Panc1 (cell line): ENCODE results near the gene ZNF639. TPM values are rescaled to one million over a fixed set of nuclear protein-coding genes. Genes with fewer than 3 reads are reported as not detected.
A peak's percentile ranks its signal among the peaks of the same experiment; 100 is the strongest.

ENCODE experiments used
- ATAC-seq: fragments of 200-7000 bp; cut with Tn5 transposase; 2 replicates; pipeline ENCODE4 v1.9.1; 2020; ENCODE audit warnings: mild to moderate bottlenecking, moderate library complexity
- BruUV-seq: library from RNA; stranded (reverse); fragments of 400-500 nt; replicated peaks from 2 replicates; lab custom pipeline; 2021; lab: Mats Ljungman, UMichigan
- CTCF ChIA-PET: fragments of 300-600 bp; sonication (Branson Sonifier 250); formaldehyde crosslinking; loops from one replicate; lab custom pipeline; 2022; ENCODE audit warnings: antibody characterized with exemption; lab: Charles Lee
- POLR2A ChIA-PET: fragments of 300-600 bp; sonication (Branson Sonifier 250); formaldehyde crosslinking; loops from one replicate; lab custom pipeline; 2022; ENCODE audit warnings: antibody characterized with exemption; lab: Charles Lee
- DNase-seq: peaks from one replicate; pipeline ENCODE4 v3.0.0-alpha.2; 2010; ENCODE audit warnings: low read depth, low spot score
- H3K27ac ChIP-seq: 2 replicates; pipeline ENCODE4 v1.5.1; 2011; ENCODE audit warnings: mild to moderate bottlenecking, low read length, inconsistent platforms
- H3K27me3 ChIP-seq: fragments of 200-500 bp; sonication (Bioruptor generic); 2 replicates; pipeline ENCODE4 v1.6.0; 2014; ENCODE audit warnings: low read length, inconsistent platforms; ENCODE audit not compliant: control insufficient read depth, insufficient read depth
- H3K36me3 ChIP-seq: fragments of 200-500 bp; sonication (Bioruptor generic); 2 replicates; pipeline ENCODE4 v1.5.1; 2014; ENCODE audit warnings: inconsistent platforms, mild to moderate bottlenecking, low read length, moderate library complexity; ENCODE audit not compliant: control insufficient read depth, insufficient read depth
- H3K4me1 ChIP-seq: 2 replicates; pipeline ENCODE4 v1.5.1; 2011; ENCODE audit warnings: inconsistent platforms, mild to moderate bottlenecking, low read length, moderate library complexity; ENCODE audit not compliant: control insufficient read depth, insufficient read depth
- H3K4me3 ChIP-seq, 2 experiments: 2 replicates each; pipeline ENCODE4 v1.5.1; 2011 to 2012; ENCODE audit warnings: low read depth in 2 of 2, low read length in 2 of 2, mild to moderate bottlenecking in 2 of 2, inconsistent platforms in 1 of 2, moderate library complexity in 1 of 2
- H3K9me3 ChIP-seq: fragments of 200-500 bp; sonication (Bioruptor generic); 2 replicates; pipeline ENCODE4 v1.5.1; 2014; ENCODE audit warnings: low read depth, mild to moderate bottlenecking, inconsistent platforms, low read length, moderate library complexity; ENCODE audit not compliant: control insufficient read depth, insufficient read depth
- POLR2AphosphoS5 ChIP-seq: IDR thresholded peaks from 2 replicates; pipeline ENCODE4 v1.6.1; 2012; ENCODE audit warnings: mild to moderate bottlenecking, low read depth, low read length, moderate library complexity
- SIN3A ChIP-seq: IDR thresholded peaks from 2 replicates; pipeline ENCODE4 v1.6.1; 2012; ENCODE audit warnings: low read depth, mild to moderate bottlenecking, low read length, moderate library complexity, borderline replicate concordance; ENCODE audit not compliant: insufficient read depth
- TCF7L2 ChIP-seq: IDR thresholded peaks from 2 replicates; pipeline ENCODE4 v1.6.1; 2011; ENCODE audit warnings: mild to moderate bottlenecking, low read depth, low read length, inconsistent platforms
- in situ Hi-C: cut with HindIII; loops from 2 replicates; pipeline ENCODE4 v1.10.0; 2016; ENCODE audit warnings: low sequenced_read_pairs, low pct_unique_long_range_greater_than_20kb
- intact Hi-C: fragments of 100-400 bp; cut with micrococcal nuclease; formaldehyde crosslinking; loops from one replicate; pipeline ENCODE4 v1.10.0; 2022; ENCODE audit not compliant: unreplicated experiment
- total RNA-seq: library from RNA; stranded (reverse); gene quantifications from one replicate; pipeline ENCODE4 v1.2.1, GENCODE V29; 2021; ENCODE audit not compliant: unreplicated experiment
- TF ChIP-seq, protein P1 (sequence below), 2 experiments: IDR thresholded peaks; 2 replicates each; pipeline ENCODE4 v1.6.1; 2011 to 2012; ENCODE audit warnings: low read depth in 2 of 2, control low read depth in 1 of 2, low read length in 1 of 2, mild to moderate bottlenecking in 1 of 2, moderate library complexity in 1 of 2; ENCODE audit not compliant: insufficient read depth in 1 of 2
- TF ChIP-seq, protein P2 (sequence below): fragments of 450-650 bp; IDR thresholded peaks from 2 replicates; pipeline ENCODE4 v1.5.1; 2017; ENCODE audit warnings: mild to moderate bottlenecking

Gene ZNF639
- total RNA-seq, 1 experiment from 2014 or later = 56.1 TPM

DNA sequence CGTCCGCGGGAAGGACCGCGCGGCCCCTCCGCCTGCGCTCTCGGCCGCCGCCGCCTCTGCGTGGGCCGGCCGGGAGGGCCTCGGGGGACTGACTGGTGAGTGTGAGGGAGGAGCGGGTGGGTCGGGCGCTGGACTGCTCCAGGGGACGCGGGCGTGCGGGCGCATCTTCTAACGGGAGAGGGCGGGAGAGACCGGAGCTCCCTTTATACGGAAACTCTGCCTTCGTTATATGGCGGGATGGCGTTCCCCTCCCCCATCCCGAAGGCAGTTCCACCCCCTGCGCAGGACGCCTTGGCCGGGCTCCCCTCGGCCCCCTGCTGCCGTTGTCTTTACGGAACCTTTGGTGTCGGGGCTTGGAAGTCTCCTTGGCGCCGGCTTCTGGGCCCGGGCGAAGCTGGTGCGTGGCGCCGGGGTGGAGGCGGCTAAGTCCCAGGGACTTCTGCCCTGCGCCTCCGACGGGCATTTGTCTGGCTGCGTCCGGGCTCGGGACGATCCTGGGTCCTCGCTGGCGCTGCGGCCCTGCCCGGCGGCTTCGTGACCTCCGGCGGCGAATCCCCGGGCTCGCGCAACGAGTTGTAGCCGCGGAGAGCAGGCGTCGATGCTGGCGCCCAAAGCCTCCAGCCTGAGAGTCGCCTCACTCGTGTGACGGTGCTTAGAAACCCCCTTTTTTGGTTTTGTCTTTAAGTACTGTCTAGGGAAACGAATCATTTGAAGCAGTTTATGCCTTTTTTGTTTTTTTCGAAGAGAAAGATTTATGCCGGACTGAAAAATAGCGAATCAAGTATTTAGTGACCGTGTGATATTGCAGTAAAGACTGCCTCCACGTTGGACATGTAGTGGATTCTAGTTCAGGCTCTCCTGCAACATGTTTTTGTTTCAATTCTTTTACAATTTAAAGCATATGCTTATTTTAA is 623 bp downstream of the ZNF639 start:
- H3K4me3 ChIP-seq = peak overlapping the region; percentile 87 to 89
- H3K9me3 ChIP-seq = no peaks in the 10 kb centered on the region
- BruUV-seq = no TSS peak
- DNase-seq = no peak
- ChIA-PET CTCF (no interaction called here), POLR2A (no interaction called here)
- H3K27ac ChIP-seq = peak overlapping the region; percentile 90
- TF ChIP-seq, protein P1, sequence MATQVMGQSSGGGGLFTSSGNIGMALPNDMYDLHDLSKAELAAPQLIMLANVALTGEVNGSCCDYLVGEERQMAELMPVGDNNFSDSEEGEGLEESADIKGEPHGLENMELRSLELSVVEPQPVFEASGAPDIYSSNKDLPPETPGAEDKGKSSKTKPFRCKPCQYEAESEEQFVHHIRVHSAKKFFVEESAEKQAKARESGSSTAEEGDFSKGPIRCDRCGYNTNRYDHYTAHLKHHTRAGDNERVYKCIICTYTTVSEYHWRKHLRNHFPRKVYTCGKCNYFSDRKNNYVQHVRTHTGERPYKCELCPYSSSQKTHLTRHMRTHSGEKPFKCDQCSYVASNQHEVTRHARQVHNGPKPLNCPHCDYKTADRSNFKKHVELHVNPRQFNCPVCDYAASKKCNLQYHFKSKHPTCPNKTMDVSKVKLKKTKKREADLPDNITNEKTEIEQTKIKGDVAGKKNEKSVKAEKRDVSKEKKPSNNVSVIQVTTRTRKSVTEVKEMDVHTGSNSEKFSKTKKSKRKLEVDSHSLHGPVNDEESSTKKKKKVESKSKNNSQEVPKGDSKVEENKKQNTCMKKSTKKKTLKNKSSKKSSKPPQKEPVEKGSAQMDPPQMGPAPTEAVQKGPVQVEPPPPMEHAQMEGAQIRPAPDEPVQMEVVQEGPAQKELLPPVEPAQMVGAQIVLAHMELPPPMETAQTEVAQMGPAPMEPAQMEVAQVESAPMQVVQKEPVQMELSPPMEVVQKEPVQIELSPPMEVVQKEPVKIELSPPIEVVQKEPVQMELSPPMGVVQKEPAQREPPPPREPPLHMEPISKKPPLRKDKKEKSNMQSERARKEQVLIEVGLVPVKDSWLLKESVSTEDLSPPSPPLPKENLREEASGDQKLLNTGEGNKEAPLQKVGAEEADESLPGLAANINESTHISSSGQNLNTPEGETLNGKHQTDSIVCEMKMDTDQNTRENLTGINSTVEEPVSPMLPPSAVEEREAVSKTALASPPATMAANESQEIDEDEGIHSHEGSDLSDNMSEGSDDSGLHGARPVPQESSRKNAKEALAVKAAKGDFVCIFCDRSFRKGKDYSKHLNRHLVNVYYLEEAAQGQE (IDR thresholded peaks at IDR 0.05; ENCODE audit: insufficient read depth in 1 of 2, low read depth in 2 of 2, low read length in 1 of 2) = no peak
- TF ChIP-seq POLR2AphosphoS5 (no peak), TCF7L2 (peak; percentile 62; the same call in 1 of the 2 replicates), SIN3A (peak; percentile 81)
- TF ChIP-seq, protein P2, sequence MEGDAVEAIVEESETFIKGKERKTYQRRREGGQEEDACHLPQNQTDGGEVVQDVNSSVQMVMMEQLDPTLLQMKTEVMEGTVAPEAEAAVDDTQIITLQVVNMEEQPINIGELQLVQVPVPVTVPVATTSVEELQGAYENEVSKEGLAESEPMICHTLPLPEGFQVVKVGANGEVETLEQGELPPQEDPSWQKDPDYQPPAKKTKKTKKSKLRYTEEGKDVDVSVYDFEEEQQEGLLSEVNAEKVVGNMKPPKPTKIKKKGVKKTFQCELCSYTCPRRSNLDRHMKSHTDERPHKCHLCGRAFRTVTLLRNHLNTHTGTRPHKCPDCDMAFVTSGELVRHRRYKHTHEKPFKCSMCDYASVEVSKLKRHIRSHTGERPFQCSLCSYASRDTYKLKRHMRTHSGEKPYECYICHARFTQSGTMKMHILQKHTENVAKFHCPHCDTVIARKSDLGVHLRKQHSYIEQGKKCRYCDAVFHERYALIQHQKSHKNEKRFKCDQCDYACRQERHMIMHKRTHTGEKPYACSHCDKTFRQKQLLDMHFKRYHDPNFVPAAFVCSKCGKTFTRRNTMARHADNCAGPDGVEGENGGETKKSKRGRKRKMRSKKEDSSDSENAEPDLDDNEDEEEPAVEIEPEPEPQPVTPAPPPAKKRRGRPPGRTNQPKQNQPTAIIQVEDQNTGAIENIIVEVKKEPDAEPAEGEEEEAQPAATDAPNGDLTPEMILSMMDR = no peak
- peak; percentile 76 for ATAC-seq
- H3K27me3 ChIP-seq = no peaks in the 10 kb centered on the region
- H3K4me1 ChIP-seq = peaks cover 20% of the 10 kb centered on the region
- intact Hi-C loops = loop anchor here (5.0 kb wide), 1 partner anchor 239 kb away; the partner anchor contains the start of gene ACTL6A
- peaks cover 14% of the 10 kb centered on the region for H3K36me3 ChIP-seq
- in situ Hi-C loops = no loop called here

DNA sequence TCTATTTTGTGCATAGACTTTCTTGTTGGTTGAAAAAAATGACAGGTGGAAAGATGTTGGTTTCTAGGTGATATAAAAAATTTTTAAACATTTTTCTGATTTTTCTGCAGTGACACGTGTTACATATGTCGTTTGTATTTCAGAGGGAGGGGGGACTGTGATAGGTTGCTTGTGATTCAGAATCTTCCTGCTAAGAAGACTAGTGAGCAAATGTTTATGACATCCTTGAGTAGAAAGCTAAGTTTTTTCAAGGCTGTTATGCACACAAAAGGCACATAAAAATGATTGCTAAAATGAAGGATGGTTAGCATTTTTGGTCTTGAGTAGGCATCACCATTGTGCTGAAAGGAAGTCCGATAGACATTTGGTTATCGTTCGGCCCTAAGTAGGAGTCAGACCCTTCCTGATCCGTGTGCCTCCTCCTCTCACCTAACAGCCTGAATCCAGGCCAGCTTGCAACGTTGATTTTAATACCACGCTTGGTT is 1.5 kb downstream of the ZNF639 start:
- in situ Hi-C loops (no loop called here), intact Hi-C loops (loop anchor here (5.0 kb wide), 1 partner anchor 238 kb away; the partner anchor contains the start of gene ACTL6A)
- TSS peak; percentile 83 for BruUV-seq
- Histone ChIP-seq H3K36me3 (peaks cover 20% of the 10 kb centered on the region), H3K27ac (peak overlapping the region; percentile 90), H3K27me3 (no peaks in the 10 kb centered on the region), H3K4me3 (peak overlapping the region; percentile 87 to 89), H3K4me1 (peaks cover 20% of the 10 kb centered on the region), H3K9me3 (no peaks in the 10 kb centered on the region)
- ATAC-seq (no peak), DNase-seq (no peak)
- ChIA-PET POLR2A (no interaction called here), CTCF (no interaction called here)
- TF ChIP-seq SIN3A (no peak), POLR2AphosphoS5 (no peak), TCF7L2 (no peak)
- TF ChIP-seq, protein P2 = no peak
- TF ChIP-seq, protein P1 (IDR thresholded peaks at IDR 0.05; ENCODE audit: insufficient read depth in 1 of 2, low read depth in 2 of 2, low read length in 1 of 2) = no peak
